ENCODE data around the gene AFMID. TPM values are rescaled to one million over a fixed set of nuclear protein-coding genes. Genes with fewer than 3 reads are reported as not detected.

Gene AFMID
- total and polyA plus RNA-seq, 9 of the 15 experiments (the other 6 are each of a cell fraction or from before 2014, with no cell fraction given): 62.1 to 188 (median 74.4) TPM

DNA sequence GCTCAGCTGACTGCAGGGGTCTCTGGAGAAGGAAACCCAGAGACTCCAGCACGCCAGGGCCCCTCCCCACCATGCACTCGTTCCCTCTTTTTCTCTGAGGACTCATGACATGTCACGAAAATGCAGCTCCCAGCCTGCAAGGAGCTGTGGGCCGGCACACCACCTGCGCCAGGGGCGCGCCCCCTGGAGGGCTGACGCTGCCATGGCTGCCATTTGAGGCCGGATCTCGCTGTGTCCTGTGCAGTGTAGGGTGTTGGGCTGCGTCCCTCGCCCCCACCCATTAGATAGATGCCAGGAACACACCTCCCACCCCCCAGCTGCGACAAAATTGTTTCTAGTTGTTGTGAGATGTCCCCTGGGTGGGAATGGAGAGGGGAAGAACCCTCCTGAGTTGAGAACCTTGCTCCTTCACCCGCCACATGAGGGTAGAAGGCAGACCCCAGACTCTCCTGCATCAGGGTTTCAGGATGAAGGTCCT is 10.6 kb upstream of the AFMID start (continued):
- TF ChIP-seq, protein P1, sequence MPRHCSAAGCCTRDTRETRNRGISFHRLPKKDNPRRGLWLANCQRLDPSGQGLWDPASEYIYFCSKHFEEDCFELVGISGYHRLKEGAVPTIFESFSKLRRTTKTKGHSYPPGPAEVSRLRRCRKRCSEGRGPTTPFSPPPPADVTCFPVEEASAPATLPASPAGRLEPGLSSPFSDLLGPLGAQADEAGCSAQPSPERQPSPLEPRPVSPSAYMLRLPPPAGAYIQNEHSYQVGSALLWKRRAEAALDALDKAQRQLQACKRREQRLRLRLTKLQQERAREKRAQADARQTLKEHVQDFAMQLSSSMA (CRISPR knock-in tag; IDR thresholded peaks at IDR 0.05): no peak
- TF ChIP-seq SREBF1 (IDR thresholded peaks at IDR 0.05; ENCODE audit: borderline replicate concordance, low read depth, low read length): no peak
- no peak for TF ChIP-seq EP400 (IDR thresholded peaks at IDR 0.05)
- TF ChIP-seq ESRRA (IDR thresholded peaks at IDR 0.05; ENCODE audit: borderline replicate concordance, low read depth): no peak
- TF ChIP-seq ZNF785 (CRISPR knock-in tag; IDR thresholded peaks at IDR 0.05): no peak
- TF ChIP-seq, protein P2, sequence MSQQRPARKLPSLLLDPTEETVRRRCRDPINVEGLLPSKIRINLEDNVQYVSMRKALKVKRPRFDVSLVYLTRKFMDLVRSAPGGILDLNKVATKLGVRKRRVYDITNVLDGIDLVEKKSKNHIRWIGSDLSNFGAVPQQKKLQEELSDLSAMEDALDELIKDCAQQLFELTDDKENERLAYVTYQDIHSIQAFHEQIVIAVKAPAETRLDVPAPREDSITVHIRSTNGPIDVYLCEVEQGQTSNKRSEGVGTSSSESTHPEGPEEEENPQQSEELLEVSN (IDR thresholded peaks at IDR 0.05; ENCODE audit: borderline replicate concordance in 1 of 2, extremely low read depth in 1 of 2, insufficient read depth in 1 of 2, insufficient read length in 1 of 2, low read depth in 1 of 2, low read length in 1 of 2, poor library complexity in 1 of 2, severe bottlenecking in 1 of 2): peak in 1 of 2 experiments; percentile 63
- peak; percentile 78 for TF ChIP-seq POLR2G (IDR thresholded peaks at IDR 0.05; ENCODE audit: low read depth, low read length)
- no peak for TF ChIP-seq GTF2A2 (tag; IDR thresholded peaks at IDR 0.05)
- TF ChIP-seq RB1 (IDR thresholded peaks at IDR 0.05; ENCODE audit: low read depth): peak; percentile 81
- no peak for TF ChIP-seq DMBX1 (CRISPR knock-in tag; IDR thresholded peaks at IDR 0.05; ENCODE audit: borderline replicate concordance)
- TF ChIP-seq MYC (IDR thresholded peaks at IDR 0.05; ENCODE audit: low read depth, low read length): peak; percentile 66; the same call in 1 of the 2 replicates
- no peak for TF ChIP-seq MYC (CRISPR knock-in tag; IDR thresholded peaks at IDR 0.05; ENCODE audit: borderline replicate concordance, low read depth)
- TF ChIP-seq SRF (CRISPR knock-in tag; IDR thresholded peaks at IDR 0.05): no peak
- TF ChIP-seq, protein P3, sequence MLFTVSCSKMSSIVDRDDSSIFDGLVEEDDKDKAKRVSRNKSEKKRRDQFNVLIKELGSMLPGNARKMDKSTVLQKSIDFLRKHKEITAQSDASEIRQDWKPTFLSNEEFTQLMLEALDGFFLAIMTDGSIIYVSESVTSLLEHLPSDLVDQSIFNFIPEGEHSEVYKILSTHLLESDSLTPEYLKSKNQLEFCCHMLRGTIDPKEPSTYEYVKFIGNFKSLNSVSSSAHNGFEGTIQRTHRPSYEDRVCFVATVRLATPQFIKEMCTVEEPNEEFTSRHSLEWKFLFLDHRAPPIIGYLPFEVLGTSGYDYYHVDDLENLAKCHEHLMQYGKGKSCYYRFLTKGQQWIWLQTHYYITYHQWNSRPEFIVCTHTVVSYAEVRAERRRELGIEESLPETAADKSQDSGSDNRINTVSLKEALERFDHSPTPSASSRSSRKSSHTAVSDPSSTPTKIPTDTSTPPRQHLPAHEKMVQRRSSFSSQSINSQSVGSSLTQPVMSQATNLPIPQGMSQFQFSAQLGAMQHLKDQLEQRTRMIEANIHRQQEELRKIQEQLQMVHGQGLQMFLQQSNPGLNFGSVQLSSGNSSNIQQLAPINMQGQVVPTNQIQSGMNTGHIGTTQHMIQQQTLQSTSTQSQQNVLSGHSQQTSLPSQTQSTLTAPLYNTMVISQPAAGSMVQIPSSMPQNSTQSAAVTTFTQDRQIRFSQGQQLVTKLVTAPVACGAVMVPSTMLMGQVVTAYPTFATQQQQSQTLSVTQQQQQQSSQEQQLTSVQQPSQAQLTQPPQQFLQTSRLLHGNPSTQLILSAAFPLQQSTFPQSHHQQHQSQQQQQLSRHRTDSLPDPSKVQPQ (CRISPR knock-in tag; IDR thresholded peaks at IDR 0.05; ENCODE audit: borderline replicate concordance): no peak
- TF ChIP-seq, protein P4, sequence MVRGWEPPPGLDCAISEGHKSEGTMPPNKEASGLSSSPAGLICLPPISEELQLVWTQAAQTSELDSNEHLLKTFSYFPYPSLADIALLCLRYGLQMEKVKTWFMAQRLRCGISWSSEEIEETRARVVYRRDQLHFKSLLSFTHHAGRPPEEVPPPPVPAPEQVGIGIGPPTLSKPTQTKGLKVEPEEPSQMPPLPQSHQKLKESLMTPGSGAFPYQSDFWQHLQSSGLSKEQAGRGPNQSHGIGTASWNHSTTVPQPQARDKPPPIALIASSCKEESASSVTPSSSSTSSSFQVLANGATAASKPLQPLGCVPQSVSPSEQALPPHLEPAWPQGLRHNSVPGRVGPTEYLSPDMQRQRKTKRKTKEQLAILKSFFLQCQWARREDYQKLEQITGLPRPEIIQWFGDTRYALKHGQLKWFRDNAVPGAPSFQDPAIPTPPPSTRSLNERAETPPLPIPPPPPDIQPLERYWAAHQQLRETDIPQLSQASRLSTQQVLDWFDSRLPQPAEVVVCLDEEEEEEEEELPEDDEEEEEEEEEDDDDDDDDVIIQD (CRISPR knock-in tag; IDR thresholded peaks at IDR 0.05): no peak
- no peak for TF ChIP-seq CXXC5 (CRISPR knock-in tag; IDR thresholded peaks at IDR 0.05)
- TF ChIP-seq, protein P5, sequence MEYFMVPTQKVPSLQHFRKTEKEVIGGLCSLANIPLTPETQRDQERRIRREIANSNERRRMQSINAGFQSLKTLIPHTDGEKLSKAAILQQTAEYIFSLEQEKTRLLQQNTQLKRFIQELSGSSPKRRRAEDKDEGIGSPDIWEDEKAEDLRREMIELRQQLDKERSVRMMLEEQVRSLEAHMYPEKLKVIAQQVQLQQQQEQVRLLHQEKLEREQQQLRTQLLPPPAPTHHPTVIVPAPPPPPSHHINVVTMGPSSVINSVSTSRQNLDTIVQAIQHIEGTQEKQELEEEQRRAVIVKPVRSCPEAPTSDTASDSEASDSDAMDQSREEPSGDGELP (CRISPR knock-in tag; IDR thresholded peaks at IDR 0.05; ENCODE audit: borderline replicate concordance): peak; percentile 71; the same call in 1 of the 2 replicates
- no peak for TF ChIP-seq TRIM28 (IDR thresholded peaks at IDR 0.05)
- TF ChIP-seq KLF10 (CRISPR knock-in tag; IDR thresholded peaks at IDR 0.05): no peak
- no peak for TF ChIP-seq NEUROD1 (IDR thresholded peaks at IDR 0.05; ENCODE audit: borderline replicate concordance, low read depth, low read length, partially characterized antibody)
